ENCODE data around the gene AUNIP.
A peak's percentile ranks its signal among the peaks of the same experiment; 100 is the strongest.
"Not testable (repeated sequence)": the region's sequence is repeated elsewhere in the genome, so short reads cannot be mapped to it uniquely, and the experiment has no call there.

AUNIP gene

GRCh38 chr1:25862785-25863485 is 3.7 kb upstream of the AUNIP start:
- DNase-seq = no peak

GRCh38 chr1:25861316-25862286 is 2.3 kb upstream of the AUNIP start:
- no peak for DNase-seq

- no peak for DNase-seq
Observed at GRCh38 chr1:25858494-25858893, 763 bp downstream of the AUNIP start.

- no peak for DNase-seq
Observed at GRCh38 chr1:25856856-25857255, 2.4 kb downstream of the AUNIP start.

GRCh38 chr1:25854554-25854953 is 4.7 kb downstream of the AUNIP start:
- DNase-seq = no peak

GRCh38 chr1:25848531-25848930 is 10.7 kb downstream of the AUNIP start:
- no peak for DNase-seq

- no peak for DNase-seq
Observed at GRCh38 chr1:25847929-25848328, 11.3 kb downstream of the AUNIP start.

- DNase-seq = no peak
Observed at GRCh38 chr1:25845664-25846063, 13.6 kb downstream of the AUNIP start.

- DNase-seq = no peak
Observed at GRCh38 chr1:25844536-25845337, 14.5 kb downstream of the AUNIP start.

GRCh38 chr1:25843483-25843882 is 15.8 kb downstream of the AUNIP start:
- DNase-seq = no peak

GRCh38 chr1:25839808-25840207 is 19.4 kb downstream of the AUNIP start:
- not testable (repeated sequence) for DNase-seq

- no peak for DNase-seq
Observed at GRCh38 chr1:25837262-25837875, 21.9 kb downstream of the AUNIP start.

- no peak for DNase-seq
Observed at GRCh38 chr1:25836695-25837094, 22.6 kb downstream of the AUNIP start.

- DNase-seq = no peak
Observed at GRCh38 chr1:25834894-25835293, 24.4 kb downstream of the AUNIP start.

GRCh38 chr1:25833158-25833557 is 26.1 kb downstream of the AUNIP start:
- DNase-seq = no peak

- DNase-seq = peak; percentile 76
Observed at GRCh38 chr1:25832336-25833037, 26.8 kb downstream of the AUNIP start.

- no peak for DNase-seq
Observed at GRCh38 chr1:25831569-25832196, 27.6 kb downstream of the AUNIP start.

GRCh38 chr1:25829046-25829445 is 30.2 kb downstream of the AUNIP start:
- DNase-seq = no peak

GRCh38 chr1:25828491-25828890 is 30.8 kb downstream of the AUNIP start:
- DNase-seq = no peak

GRCh38 chr1:25826571-25826970 is 32.7 kb downstream of the AUNIP start:
- DNase-seq = peak; percentile 54

GRCh38 chr1:25825605-25826004 is 33.7 kb downstream of the AUNIP start:
- no peak for DNase-seq

All from islet precursor cell (in vitro differentiated cells).